Hepatocyte (in vitro differentiated cells): ENCODE data around the gene CEP164.

Source experiments
- CTCF ChIP-seq: fragments of 200-600 bp; sonication (generic); IDR thresholded peaks from 2 replicates; pipeline ENCODE4 v1.5.1; 2016; ENCODE audit warnings: antibody characterized with exemption, mild to moderate bottlenecking; ENCODE audit not compliant: poor library complexity
- EZH2 ChIP-seq: fragments of 200-600 bp; sonication (generic); IDR thresholded peaks from 2 replicates; pipeline ENCODE4 v1.6.1; 2016; ENCODE audit warnings: antibody characterized with exemption, mild to moderate bottlenecking, borderline replicate concordance
- EZH2phosphoT487 ChIP-seq: fragments of 200-600 bp; sonication (generic); IDR thresholded peaks from one replicate; pipeline ENCODE4 v1.6.1; 2018; ENCODE audit warnings: antibody characterized with exemption, mild to moderate bottlenecking, low read depth, moderate library complexity; ENCODE audit not compliant: unreplicated experiment, severe bottlenecking

GRCh38 chr11:117413616-117414015 lies 86.0 kb downstream of the CEP164 start:
- TF ChIP-seq CTCF (no peak), EZH2phosphoT487 (no peak), EZH2 (no peak)
